Fibroblast of skin of back (primary cell): ENCODE results near the gene NUDCD3.

Source experiments
- DNase-seq: peaks from one replicate; pipeline ENCODE4 v3.0.0-alpha.2; 2013

Gene NUDCD3

DNA sequence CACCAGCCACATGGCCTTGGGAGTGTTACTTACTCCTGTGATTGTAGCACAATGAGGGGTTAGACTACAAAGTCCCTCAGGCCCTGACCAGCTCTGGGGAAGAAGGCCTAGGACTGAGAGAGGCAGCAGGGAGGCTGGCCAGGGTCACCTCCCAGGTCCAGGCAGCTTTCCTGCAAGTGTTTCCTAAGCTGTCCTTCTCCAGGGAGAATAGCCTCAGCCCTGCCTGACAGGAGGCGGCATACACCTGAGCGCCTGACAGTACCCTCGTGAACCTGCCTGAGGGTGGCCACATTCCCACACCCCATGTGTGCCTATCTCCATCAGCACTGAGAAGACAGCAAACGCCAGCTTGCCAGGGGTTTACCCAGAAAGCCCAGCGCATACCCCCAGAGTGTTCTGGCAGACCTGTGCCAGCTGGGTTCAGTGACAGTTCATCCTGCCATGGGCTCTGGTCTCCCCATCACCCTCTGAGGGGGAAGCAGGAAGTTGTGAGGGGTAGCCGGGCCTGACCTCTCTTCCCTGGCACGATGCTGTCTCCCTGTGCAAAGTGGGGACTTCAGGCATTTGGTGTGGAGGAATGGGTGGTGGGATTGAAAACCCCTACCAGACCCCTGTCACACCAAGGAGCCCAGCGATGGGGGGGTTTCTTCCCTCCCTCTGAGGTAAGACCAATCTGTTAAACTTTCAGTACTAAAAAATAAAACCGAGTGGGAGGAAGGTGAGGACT, 108.8 kb downstream of the NUDCD3 start:
- DNase-seq = no peak

DNA sequence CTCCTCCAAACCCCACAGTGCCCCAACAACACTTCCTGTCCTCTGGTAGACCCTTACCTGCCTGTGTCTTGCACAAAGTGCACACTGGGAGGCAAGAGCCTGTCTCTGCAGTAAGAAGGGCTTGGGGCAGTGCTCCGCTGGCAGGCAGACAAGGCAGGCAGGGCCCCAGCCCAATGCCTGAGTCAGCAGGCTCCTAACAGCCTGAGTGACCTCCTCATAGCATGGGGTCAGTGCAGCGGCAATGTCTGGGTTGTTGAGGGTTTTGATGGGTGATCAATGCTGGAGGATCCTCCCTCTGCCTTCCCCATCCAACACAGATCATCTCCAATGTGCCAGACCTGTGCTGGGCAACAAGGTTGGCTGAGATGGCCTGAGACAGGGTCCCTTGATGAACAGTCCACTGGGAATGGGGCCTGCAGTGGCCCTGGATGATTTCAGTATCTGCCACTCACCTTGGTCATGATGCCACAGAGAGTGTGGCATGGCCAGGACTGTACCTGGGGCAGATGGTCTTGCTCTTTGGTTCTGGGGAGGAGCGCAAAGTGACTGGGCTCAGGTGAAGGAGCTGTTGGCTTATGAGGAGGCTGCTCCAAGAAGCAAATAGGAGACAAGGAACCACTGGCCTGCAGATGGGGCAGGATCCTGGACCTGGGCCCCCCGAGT, 109.5 kb downstream of the NUDCD3 start:
- DNase-seq = no peak

DNA sequence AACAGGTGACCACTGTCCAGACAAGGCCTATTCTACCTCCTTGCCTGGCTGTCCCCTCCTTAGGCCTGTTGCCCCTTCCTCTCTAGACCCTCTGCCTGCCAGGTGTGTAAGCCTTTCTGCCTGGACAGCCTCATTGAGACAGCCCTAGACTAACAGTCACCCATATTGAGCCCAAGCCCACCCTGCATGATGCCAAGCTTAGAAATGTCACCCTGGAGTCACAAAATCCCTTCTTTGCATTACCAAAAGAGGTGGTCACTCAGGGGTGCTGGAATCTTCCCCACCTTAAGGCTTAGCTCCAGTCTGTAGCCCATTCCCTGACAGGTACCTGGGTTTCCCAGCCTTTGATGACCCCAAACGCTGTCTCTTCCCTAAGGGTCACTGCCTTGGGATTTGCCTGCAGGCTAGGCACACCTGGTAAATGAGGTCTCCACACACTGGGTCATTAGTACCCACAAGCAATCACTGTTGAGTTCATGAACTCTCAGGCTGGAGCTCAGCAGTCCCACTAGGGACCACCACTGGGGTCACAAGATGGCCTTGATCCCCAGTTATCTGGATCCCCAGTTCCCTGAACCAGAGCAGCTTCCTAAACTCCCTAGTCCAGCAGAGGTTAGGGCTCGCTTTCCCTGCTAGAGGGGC, 110.1 kb downstream of the NUDCD3 start:
- no peak for DNase-seq

DNA sequence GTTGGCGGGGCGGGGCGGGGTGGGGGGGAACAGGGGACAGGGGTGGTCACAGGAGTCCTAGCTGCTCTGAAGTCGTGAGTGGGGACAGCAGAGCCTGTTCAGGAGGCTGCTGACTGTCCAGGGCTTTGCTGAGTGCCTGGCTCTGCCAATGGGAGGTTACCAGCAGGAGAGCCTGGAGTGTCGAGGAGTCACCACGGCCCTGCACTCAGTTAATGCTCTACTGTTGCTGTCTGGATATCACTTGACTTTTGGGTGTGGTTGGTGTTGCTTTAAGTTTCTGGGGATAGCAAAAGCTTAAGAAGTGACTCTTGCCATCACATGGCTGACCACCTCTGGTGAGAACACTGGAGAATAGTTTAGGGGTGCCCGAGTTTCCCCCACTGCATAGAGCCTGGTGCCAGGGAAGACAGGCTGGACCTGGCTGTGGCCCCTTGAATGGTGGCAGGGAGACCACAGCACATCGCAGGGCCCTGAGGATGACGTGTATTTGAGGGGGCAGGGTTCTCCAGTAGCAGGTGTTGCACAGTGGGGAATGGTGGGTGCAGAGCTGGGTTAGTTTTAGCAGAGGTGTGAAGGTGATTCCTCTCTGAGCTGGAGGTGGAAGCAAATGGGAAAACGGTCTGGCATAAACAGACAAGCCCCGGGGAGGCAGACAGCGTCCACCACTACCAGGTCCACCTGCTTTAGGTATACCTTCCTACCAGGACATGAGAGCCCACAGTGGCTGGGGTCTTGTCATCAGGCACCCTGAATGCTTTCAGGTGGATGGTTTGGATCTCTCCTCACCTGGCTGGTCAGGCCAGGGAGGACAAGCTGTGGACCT, 110.9 kb downstream of the NUDCD3 start:
- DNase-seq = peak; percentile 26

DNA sequence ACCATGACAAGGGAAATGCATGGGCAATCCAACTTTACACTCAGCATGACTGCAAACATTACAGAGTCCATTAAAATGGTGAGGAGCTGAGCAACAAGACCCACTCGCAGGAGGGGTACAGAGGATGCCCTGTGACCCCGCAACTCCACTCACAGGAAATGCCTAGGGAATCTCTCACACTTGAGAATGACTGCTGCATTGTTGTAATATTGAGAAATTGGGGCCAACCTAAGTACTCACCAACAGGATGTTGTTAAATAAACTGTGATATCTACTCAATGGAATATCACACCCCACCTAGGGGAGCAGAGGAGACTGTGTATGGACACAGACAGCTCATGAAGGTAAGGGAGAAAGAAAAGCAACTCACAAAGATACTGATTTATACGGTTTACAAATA, 111.7 kb downstream of the NUDCD3 start:
- peak; percentile 78 for DNase-seq

DNA sequence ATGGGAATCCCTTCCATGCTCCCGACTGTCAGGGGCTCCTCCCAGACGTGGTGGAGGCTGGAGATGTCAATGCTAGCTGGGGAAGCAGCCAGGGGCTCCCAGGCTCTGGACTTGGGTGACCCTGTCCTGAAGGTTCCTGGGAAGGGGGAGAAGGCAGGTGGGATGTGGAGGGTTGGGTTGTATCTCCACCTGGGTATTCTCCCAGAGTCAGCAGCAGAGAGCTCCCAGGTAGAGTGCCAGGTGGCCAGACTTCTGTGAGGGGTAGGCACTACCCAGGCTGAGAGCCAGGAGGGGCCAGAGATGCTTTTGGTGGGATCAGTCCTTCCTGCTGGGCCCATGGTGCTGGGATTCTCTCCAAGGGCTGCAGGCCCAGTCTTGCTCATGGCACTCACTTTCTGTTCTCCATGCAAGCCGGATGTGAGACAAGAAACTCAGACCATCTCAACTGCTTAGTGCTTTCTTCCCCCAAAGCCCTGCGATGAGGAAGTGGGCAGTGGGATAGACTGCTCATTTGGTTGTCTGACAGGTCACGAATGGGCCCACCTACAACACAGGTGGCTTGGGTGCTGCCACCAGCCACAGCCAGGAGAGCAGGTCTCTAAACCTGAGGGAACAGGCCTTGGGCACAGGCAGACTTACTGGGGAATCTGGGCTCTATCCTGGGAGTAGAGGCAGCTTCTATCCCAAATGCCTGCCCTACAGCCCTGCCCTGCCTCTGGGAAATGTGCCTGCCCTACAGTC, 112.6 kb downstream of the NUDCD3 start:
- DNase-seq = no peak

DNA sequence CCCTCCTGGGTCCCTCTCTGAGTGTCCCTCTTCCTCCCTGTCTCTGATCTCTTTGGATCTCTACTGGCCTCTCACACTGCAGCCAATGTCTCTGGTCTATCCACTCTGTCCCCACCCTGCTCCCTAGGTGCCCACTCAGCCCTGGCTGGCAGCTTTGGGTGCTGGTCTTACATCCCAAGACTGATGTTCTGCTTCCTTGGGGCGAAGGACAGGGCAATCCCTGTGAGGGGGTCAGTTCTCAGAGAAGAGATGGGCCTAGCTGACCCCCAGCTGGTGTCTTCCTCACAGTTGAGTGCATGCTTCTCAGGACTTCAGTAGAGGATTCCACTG, 113.4 kb downstream of the NUDCD3 start:
- no peak for DNase-seq

DNA sequence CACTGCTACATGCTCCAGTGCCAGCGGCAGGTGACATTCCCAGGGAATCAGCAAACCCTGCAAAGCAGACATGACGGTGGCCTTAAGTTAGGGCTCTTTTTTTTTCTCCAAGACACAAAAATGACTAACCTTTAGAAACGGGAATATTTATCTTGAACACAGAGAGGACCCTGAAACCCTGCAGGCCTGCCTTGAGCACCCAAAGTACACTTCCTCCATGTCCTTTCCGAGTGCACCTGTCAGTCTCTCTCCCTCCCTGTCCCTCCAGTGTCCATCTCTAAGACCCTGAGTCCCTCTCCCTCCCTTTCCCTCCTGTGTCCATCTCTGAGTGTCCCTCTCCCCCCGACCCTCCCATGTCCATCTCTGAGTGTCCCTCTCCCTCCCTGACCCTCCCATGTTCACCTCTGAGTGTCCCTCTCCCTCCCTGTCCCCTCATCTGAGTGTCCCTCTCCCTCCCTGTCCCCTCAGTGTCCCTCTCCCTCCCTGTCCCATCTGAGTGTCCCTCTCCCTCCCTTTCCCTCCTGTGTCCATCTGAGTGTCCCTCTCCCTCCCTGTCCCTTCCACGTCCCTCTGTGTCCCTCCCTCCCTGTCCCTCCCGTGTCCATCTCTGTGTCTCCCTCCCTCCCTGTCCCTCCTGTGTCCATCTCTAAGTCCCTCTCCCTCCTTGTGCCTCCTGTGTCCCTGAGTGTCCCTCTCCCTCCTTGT, 113.9 kb downstream of the NUDCD3 start:
- no peak for DNase-seq

DNA sequence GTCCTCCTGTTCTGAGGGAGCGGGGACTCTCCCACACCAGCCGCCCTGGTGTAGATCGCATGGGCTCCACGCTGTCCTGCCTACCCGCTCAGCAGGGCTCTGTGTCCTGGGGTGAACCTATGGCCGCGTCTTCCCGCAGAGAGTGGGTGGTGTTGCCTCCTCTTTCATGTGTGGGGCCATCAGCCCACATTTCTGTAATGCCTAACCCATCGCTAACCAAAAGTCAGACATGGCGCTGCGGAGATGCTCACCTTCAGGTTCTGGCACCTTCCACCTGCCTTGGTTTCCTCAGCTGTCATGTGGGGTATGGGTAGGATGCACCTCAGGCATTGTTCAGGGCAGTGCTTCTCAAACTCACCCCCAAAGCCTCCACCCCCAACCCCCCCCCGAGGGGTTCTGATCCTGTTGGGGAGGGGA, 114.5 kb downstream of the NUDCD3 start:
- no peak for DNase-seq

DNA sequence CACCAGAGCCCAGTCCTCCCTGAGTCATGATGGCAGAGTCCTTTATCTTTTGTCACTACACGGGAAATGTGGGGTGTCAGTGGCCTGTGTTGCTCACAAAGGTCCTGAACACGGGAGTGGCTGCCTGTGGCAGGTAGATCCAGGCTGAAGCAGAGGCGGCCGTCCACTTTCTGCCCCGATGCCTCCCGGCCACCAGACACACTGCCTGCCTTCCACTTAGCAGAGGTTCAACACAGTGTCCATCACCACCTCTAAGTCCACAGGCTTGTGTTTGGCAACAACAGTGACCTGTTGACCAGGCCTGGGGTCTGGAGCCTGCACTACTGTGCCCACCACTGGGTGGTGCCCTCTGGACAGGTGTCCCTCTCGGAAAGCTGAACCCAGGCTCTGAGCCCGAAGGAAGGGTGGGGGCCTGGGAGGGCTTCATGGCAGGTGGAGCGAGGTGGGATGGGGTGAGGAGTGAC, 115.2 kb downstream of the NUDCD3 start:
- no peak for DNase-seq

DNA sequence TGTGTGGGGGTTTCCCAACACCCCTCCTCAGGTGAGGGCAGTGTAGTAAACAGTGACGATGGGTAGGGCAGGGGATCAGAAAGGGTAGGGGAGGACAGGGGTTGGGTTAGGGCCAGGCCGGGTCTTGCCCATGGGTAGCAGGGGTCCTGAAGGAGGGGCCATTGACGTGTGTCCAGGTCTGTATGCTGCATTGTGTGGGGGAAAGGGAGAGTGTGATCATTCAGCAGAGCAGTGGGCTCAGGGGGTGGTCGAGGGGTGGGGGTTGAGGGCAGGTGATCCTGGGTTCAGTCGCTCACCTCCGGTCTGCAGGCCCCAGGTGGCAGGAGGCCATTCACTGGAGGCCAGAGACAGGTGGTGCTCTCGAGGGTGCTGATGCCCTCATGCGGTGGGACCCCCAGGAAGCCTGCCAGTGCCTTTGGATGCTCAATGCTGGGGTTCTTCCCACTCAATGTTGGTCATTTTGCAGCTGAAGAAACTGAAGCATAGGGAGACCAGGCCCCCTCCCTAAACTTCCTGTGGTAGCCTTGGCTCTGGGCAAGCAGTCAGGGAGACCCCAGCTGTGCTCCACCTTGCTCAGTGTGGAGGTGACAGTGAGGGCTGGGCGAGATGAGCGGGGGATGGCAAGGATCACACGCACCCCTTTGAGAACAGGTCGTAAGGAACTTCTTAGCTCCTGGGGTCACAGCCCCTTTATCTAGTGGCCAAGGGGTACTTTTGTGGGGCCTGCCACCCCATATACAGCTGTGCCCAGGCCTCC, 116.3 kb downstream of the NUDCD3 start:
- DNase-seq = no peak

DNA sequence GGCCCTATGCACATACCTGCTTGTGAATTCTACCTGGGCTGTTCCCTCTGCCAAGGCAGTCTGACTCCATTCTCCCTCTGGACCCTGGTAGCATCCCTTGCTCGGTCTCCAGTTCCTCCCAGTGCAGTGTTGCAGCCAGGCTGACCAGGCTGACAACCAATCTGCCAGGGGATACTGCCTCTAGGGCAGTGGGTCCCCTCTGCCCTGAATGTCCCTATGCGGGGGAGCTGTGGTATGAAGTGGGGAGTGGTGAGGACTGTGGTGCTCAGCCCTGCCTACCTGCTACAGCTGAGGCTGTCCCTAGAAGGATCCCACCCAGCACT, 117.1 kb downstream of the NUDCD3 start:
- DNase-seq = no peak

DNA sequence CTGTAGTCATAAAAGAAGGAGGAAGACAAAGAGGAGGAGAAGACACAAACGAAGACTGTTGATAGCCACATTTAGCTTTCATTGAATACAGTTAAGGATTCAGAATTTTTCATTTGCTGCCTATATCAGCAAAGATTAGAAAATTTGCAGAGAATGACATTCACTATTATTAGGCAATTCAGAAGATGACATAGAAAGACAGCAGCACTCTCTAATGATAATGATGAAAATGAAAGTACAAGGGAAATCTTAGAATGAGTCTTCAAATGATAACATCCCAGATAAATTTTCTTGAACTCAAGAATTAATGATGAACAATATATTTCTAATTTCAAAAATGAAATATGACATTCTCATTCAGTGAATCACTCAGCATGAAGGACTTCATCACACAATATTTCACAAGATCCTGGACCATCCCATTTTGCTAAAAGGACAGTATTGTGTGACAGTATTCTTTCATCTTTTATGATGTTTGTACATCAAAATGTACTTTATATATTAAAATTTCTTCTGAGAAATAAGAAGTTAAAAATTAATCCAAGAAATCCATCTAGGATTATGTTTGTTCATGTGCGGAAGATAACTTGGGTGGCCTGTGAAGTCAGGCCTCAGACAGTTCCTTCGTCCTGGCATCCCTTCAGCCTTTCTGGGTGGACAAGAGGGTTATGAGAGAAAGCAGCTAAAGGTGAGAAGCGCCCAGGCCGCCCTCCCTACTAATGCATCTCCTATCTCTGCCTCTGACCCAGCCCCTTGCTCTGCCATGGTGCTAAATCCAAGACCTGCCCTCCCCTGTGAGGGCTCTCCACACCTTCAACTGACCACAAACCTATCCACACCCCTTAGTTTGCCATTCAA, 117.7 kb downstream of the NUDCD3 start:
- DNase-seq = peak; percentile 40

DNA sequence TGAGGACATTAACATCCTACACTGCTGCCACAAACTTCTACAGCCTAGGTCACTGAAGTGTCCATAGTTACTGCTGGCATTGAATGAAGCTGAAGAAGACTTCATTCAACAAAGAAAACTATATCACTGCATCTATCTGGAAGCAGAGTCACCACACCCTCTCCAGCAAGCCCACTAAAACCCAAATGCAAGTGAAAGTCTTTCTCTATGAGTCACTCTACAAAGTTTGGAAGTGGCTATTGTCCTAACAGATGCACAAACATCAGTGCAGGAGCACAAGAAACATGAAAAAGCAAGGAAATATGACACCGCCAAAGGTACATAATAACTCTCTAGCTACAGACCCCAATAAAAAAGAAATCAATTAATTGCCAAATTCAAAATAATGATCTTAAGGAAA, 121.6 kb downstream of the NUDCD3 start:
- peak; percentile 19 for DNase-seq

DNA sequence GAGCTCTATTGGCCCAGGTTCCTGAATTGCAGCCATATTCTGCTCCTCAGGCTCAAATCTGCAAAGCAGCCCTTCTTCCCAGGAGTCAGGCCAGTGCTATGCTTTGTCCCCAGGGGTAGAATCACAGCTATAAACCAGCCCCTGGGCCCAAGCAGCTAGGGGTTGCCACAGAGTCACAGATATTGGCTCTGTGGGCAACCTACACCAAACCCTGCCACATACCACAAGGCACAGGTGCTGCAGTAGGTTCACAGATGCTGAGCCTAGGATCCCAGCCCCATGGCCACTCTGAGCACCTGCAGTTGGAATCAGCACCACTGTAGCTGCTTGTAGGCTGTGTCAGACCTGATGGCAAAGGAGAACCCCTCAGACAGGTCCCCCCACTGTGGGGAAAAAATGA, 122.0 kb downstream of the NUDCD3 start:
- DNase-seq = no peak

DNA sequence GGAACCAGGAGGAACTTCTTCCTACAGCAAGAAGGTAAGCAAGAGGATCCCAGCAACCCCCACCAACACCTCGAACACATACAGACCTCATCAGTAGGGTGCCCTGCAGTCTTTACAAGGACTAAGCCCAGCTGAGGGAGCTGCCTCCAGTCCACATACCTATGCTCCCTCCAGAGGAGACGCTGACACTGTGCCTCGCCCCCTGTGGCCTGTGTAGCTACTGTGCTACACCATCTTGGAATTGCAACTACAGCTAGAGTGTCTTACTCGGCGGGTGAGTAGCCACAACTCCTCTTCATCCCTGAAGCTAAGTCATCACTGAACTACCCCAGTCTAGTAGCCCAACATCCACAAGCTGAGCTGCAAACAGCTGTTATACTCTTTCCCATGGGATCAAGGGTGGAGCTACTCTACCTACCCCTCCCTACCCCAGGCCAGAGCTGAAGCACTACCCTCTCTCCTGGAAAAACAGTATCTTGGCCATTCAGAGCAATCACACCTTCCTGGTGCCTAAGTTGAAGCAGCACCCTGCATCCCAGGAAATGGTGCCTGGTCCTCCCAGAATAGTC, 122.9 kb downstream of the NUDCD3 start:
- no peak for DNase-seq

DNA sequence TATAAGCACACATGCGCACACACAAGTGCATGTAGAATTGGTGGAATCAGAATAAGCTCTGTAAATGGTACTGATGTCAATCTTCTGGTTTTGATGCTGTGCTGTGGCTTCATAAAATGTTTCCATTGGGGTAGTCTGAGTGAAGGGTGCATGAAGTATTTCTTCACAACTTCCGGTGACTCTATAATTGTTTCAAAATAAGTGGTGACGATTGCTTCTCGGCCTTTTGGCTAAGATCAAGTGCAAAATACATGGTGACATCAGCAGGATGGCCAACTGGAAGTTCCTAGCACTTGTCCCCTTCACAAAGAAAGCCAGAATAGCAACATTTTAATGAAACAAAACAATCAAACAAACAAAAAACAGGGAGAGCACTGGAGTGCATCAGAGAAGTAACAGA, 123.5 kb downstream of the NUDCD3 start:
- no peak for DNase-seq

DNA sequence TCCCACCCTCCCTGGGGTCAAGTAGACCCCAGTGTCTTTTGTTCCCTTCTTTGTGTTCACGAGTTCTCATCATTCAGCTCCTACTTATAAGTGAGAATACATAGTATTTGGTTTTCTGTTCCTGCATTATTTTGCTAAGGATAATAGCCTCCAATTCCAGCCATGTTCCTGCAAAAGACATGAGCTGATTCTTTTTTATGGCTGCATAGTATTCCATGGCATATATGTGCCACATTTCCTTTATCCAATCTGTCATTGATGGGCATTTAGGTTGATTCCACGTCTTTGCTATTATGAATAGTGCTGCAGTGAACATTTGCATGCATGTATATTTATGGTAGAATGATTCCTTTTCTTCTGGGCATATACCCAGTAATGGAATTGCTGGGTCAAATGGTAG, 136.8 kb downstream of the NUDCD3 start:
- no peak for DNase-seq

DNA sequence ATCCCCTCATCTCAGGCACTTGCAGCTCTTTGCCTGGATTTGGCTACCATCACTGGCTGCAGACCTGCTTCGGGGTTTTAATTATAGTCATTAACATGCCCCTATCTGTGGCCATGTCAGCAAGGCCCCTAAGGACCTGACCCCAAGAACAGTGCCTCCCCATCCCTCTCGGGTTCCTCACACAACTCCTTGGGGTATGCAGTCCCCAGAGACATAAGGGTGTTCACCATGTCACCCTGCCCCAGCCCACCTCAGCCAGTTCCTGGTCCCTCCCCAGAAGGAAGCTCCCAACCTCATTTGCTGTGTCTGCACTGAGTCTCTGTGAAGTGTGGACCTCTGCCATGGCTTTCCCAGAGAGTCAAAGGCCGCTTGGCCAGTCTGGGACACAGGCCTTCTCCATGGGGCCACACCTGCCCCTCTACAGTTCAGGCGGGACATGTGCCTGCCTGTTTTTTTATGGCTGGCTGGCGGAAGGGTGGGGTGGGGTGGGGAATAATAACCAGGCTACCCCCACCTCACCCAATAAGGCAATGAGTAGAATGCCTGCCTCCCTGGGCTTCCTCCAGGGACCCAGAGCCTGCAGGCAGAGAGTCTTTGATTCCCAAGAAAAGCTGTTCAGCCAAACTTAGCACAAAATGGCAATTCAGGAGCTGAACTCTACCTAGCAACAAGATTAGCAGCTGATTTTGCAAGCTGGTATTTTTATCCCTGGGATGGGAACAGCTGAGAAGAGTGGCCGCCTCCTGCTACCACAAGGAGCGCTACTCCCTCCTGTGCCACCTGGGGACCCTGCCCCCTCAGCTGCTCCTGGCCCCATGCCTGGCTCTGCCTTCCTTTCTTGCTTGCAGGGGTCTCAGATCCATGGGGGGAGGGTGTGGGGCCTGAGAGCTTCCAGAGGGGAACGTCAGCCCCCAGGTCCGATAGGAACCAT, 141.3 kb downstream of the NUDCD3 start:
- no peak for DNase-seq
